NCI-H146 (cell line): Measurements from ENCODE around the gene CORT.
A peak's percentile ranks its signal among the peaks of the same experiment; 100 is the strongest.
"Not testable (repeated sequence)": the region's sequence is repeated elsewhere in the genome, so short reads cannot be mapped to it uniquely, and the experiment has no call there.

Source experiments
- DNase-seq: peaks from one replicate; lab custom pipeline; 2025; lab: John Stamatoyannopoulos, UW

Gene CORT, protein sequence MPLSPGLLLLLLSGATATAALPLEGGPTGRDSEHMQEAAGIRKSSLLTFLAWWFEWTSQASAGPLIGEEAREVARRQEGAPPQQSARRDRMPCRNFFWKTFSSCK

DNA sequence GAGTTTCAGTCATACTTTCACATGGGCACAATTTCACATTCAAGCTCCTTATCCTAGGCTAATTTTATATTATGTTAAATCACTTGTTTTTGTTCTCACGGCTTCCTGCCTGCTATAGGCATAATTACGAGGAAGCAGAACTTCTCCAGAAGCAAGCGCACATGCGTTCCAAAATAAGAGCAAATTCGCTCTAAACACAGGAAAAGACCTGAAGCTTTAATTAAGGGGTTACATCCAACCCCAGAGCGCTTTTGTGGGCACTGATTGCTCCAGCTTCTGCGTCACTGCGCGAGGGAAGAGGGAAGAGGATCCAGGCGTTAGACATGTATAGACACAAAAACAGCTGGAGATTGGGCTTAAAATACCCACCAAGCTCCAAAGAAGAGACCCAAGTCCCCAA is at the start of gene CORT:
TSS of gene CORT (plus strand) at position 281 of the 400 bp plus-strand sequence. CDS start 193 bp downstream, outside the sequence.
- no peak for DNase-seq

GRCh38 chr1:10401281-10401680 is 48.5 kb upstream of the CORT start:
- DNase-seq: no peak

DNA sequence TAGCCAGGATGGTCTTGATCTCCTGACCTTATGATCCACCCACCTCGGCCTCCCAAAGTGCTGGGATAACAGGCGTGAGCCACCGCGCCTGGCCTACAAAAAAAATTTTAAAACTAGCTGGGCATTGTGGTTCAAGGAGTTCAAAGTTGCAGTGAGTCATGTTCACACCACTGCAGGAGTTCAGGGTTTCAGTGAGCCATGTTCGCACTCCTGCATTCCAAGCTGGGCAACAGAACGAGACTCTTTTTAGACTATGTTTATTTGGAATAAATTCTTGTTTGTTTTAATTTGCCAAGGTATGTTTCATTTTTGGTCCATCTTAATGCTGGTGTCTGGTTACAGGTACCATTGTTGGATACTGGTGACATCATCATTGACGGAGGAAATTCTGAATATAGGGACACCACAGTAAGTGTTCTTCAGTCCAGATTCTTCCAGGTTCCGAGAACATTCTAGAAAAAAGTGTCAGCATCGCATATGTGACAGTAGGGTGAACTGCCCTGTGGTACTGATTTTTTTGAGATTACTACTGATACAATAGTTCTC is 47.0 kb upstream of the CORT start:
- DNase-seq: no peak

DNA sequence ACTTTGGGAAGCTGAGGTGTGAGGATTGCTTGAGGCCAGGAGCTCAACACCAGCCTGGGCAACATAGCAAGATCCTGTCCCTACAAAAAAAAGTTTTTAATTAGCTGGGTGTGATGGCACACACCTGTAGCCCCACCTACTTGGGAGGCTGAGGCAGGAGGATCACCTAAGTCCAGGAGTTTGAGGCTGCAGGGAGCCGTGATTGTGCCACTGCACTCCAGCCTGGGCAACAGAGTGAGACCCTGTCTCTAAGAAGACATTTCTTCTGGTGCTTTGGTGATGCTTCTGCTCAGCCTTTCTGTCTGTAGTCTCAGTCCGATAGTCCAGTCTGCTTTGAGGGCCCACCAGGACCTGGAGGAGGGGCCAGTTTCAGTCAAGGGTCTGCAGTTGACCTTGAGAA is 42.6 kb upstream of the CORT start:
- no peak for DNase-seq

DNA sequence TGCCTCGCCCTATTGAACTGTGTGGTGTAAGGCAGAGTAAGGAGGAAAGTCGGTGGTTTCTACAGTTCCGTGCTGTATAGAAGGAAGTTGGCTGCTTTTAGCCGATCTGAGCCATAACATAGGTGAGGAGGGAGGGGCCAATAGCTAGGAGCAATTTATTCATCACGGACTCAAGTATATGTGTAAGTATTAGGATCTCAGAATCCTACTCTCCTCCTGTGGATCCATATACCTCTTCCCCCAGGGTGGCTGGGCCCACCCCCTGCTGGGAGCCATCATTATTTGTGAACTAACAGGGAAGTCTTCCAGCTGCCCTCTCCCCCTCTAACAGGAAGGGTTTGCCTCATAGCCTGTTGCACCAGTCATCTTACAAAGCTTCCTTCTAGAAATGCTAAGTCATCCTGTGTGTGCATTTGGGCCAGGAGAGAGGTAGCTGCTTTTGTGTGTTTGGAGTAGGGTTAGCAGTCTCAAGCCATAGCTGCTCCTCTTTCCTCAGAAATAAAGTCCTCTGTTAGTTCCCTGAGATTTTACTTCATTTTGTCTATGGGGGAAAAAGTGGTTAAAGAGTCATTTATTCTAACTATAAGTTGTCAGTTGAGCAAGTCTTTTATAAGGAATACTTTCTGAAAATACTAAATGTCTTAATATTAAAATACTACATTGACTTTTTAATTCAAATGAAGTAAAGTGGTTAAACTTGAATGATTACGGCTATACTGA is 34.5 kb upstream of the CORT start:
- DNase-seq: no peak

- DNase-seq: not testable (repeated sequence)
These were observed 33.9 kb upstream of the CORT start for GRCh38 chr1:10415967-10416366.

- DNase-seq: not testable (repeated sequence)
These were observed 31.1 kb upstream of the CORT start for GRCh38 chr1:10418741-10419140.

GRCh38 chr1:10419351-10419750 is 30.5 kb upstream of the CORT start:
- no peak for DNase-seq

- no peak for DNase-seq
These were observed 28.2 kb upstream of the CORT start for GRCh38 chr1:10421637-10422036.

GRCh38 chr1:10424034-10424433 is 25.8 kb upstream of the CORT start:
- no peak for DNase-seq

DNA sequence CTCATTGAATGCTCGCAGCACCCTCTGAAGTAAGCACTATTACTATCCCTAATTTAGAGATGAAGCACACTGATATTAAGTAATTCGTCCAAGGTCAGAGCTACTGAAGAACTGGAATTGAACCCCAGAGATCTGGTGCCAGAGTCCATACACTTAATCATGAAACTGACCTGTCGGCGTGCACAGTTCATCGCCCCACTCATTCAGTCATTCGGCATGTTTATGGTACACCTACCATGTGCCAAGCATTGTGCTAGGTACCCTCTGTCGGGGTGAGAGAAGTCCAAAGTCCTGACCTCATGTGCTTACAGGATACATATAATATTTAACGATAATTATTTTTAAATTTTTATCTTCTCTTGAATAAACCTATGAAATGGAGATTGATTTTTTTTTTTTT is 25.2 kb upstream of the CORT start:
- no peak for DNase-seq

DNA sequence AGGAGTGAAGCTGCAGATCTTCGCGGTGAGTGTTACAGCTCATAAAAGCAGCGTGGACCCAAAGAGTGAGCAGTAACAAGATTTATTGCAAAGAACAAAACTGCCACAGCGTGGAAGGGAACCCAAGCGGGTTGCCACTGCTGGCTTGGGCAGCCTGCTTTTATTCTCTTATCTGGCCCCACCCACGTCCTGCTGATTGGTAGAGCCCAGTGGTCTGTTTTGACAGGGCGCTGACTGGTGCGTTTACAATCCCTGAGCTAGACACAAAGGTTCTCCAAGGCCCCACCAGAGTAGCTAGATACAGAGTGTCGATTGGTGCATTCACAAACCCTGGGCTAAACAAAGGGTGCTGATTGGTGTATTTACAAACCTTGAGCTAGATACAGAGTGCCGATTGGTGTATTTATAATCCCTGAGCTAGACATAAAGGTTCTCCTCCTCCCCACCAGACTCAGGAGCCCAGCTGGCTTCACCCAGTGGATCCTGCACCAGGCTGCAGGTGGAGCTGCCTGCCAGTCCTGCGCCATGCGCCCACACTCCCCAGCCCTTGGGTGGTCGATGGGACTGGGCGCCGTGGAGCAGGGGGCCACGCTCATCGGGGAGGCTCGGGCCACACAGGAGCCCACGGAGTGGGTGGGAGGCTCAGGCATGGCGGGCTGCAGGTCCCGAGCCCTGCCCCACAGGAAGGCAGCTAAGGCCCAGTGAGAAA is 23.9 kb upstream of the CORT start:
- not testable (repeated sequence) for DNase-seq

GRCh38 chr1:10426535-10426848 is 23.3 kb upstream of the CORT start:
- not testable (repeated sequence) for DNase-seq

DNA sequence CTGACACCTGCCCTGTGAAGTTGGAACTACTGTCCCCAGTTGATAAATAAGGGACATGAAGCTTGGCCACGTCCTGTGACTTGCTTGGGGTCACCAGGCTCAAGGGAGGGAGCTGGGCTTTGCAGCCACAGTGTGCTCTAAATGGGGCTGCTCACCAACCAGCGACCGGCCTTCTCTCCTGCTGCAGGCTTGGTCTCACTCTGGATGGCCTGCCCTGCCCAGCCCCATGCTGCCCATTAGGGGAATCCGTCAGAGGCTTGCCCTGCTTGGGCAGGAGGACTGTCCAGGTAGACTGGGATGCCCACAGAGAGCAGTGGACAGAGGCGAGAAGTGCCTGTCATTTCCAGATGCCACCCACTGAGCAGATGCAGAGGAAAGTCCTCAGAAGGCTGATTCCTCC is 20.8 kb upstream of the CORT start:
- DNase-seq: no peak

- DNase-seq: no peak
These were observed 20.0 kb upstream of the CORT start for GRCh38 chr1:10429868-10430215.

- peak; percentile 72 for DNase-seq
These were observed 19.4 kb upstream of the CORT start, which contains the start of gene CENPS for GRCh38 chr1:10430216-10431069. Gene CENPS (plus strand): TSS chr1:10430433. CDS start chr1:10430518, 85 bp downstream.

DNA sequence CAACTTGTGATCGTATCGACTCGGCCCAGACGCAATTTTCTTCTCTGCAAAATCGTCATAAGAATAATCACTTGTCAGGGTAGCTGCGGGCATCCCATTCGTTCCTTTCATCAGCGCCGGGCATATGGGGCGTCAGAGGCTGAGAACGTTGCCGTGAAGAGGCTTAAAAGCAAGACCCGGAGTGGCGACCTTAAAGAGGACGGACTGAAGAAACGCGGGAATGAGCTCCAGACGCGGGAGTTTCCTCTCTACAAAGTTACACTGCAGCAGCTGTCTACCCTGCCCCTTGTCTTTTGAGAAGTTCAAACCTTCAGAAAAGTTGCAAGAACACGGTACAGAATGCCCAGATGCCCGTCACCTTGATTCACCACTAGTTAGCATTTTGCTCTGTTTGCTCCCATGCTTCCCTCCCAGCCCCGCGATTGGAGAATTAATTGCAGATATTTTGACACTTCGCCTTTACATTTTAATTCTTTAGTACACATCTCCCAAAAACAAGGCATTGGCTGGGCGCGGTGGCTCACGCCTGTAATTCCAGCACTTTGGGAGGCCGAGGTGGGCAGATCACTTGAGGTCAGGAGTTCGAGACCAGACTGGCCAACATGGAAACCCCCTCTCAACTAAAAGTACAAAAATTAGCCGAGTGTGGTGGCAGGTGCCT is 18.6 kb upstream of the CORT start:
- no peak for DNase-seq

DNA sequence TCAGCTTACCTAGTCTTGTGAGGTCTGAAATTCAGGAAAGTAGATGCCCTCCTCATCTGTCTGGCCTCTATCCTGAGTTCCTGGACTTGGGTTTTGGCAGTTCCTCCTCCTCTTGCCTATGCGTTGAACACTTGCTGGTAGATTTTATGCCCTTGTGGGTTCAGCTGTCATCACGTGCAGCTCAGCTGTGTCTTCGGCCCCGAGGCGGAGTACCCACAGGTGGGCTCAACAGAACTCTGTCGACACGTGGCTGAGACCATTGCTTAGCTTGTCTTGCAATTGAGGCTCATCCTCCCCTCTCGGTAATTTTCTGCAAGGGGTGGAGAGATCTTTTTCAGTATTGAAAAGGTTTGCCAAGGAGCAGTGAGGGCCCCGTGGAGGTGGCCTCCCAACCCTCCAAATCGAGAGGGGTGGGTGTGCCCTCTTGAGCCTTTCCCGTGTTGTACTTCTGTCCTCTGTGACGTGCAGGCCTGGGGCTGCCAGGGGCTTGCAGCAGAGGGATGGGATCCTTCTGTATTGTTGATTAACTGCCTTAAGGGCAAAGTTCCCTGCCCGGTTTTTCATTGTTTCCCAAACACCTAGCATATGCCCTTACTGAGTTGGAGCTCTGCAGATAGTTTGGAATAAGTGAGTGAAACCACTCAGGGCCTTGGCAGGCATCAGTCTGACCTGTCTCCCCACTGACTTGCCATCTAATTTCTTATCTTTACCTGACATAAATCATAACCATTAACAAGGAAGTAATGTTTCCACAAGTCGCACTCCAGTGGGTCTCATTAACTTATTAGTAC is 16.7 kb upstream of the CORT start:
- no peak for DNase-seq

DNA sequence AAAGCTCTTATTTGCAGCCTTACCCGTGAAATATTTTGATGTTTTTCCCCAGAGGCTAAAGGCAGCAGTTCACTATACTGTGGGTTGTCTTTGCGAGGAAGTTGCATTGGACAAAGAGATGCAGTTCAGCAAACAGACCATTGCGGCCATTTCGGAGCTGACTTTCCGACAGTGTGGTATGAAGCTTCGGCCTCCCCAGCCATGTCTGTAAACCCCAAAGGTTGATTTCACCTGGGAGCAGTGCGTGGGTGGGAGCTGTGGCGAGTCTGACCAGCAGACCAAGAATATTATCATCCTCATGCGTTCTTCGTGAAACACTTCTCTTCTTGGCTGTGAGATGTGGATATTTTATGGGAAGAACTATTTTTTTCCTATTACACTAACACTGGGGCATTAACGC is 16.0 kb upstream of the CORT start:
- no peak for DNase-seq

- no peak for DNase-seq
These were observed 15.2 kb upstream of the CORT start for GRCh38 chr1:10434590-10434989.

- DNase-seq: no peak
These were observed 12.8 kb upstream of the CORT start for GRCh38 chr1:10437052-10437451.
